Neuron (in vitro differentiated cells): ENCODE measurements around the gene RGS6.
A peak's percentile ranks its signal among the peaks of the same experiment; 100 is the strongest.

ENCODE experiments used
- H2AFZ ChIP-seq: one replicate; pipeline ENCODE4 v1.6.1; 2013; ENCODE audit warnings: low read depth, mild to moderate bottlenecking, inconsistent platforms, low read length, moderate library complexity
- H3K27me3 ChIP-seq: one replicate; pipeline ENCODE4 v1.6.1; 2013; ENCODE audit warnings: low read length; ENCODE audit not compliant: insufficient read depth
- H3K36me3 ChIP-seq: one replicate; pipeline ENCODE4 v1.6.1; 2013; ENCODE audit warnings: low read length; ENCODE audit not compliant: insufficient read depth
- H3K4me1 ChIP-seq: one replicate; pipeline ENCODE4 v1.6.1; 2013; ENCODE audit warnings: low read length; ENCODE audit not compliant: insufficient read depth
- H3K4me3 ChIP-seq: 2 replicates; pipeline ENCODE4 v1.5.1; 2013; ENCODE audit warnings: mild to moderate bottlenecking, low read length, moderate library complexity
- H3K9me3 ChIP-seq: one replicate; pipeline ENCODE4 v1.6.1; 2013; ENCODE audit warnings: low read length

RGS6 gene

DNA sequence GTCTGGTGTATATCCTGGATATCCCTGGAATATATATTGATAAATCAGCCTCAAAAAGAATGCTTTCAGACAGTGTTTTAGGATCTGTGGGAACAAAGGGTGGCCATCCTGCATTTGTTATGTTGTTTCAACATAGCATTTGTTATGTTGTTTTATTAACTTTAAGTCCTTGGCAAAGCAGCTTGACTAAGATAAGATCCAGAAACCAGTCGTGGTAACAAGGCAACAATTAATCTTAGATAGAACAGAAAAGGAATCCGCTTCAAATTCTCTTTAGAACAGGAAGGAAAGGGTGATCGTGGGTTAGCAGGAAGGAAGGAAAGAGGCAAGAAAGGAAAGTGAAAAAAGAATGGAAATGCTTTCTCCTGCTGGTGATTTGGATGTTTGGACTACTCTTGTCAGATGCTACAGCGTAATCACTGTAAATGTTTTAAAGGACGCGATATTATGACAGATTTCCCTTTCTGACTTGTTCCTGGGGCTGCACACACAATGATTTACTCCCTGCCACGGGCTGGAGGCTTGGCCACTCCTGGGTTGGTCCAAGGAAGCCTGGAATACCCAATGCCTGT, 518.3 kb downstream of the RGS6 start:
- Histone ChIP-seq H3K9me3 (no peaks in the 10 kb centered on the region), H3K4me3 (no peak overlapping the region), H2AFZ (peak overlapping the region; percentile 50), H3K27me3 (no peaks in the 10 kb centered on the region), H3K4me1 (peaks cover 19% of the 10 kb centered on the region), H3K36me3 (no peaks in the 10 kb centered on the region)

DNA sequence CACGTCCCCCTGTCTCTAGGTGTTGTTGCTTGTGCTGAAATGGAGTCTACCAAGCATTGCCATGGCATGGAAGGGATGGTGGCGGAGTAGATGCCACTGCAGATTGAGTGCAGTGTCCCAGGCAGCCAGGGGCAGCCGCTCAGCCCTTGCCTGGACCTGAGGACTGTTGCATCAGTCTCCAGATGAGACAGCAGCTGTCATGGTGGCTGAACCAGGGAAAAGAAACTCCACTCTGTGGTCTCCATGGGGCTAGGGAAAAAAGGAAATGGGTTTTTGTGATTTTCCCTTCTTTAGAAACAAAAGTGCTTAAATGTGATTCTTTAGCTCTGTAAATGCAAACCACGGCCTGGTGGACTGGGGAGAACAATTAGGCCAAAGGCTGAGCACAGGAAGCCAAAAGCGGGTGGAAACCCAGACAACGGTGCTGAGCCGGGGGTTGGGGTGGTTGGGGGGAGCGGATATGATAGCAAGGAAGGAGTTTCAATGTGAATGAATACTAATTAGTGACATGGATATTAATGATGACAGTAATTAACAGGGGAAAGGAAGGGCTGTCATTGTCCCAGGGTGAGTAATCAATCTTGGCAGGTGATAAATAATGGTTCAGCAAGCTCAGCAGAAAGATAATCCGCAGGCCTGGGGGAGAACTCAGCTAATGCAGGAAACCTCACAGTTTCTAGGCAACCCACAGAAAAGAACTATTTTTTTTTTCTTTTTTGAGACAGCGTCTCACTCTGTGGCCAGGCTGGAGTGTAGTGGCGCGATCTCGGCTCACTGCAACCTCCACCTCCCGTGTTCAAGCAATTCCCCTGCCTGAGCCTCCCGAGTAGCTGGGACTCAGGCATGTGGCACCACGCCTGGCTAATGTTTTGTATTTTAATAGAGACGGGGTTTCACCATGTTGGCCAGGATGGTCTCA, 519.1 kb downstream of the RGS6 start:
- Histone ChIP-seq H3K4me1 (peaks cover 19% of the 10 kb centered on the region), H3K9me3 (no peaks in the 10 kb centered on the region), H3K36me3 (no peaks in the 10 kb centered on the region), H3K4me3 (no peak overlapping the region), H3K27me3 (no peaks in the 10 kb centered on the region), H2AFZ (peak overlapping the region; percentile 50)

DNA sequence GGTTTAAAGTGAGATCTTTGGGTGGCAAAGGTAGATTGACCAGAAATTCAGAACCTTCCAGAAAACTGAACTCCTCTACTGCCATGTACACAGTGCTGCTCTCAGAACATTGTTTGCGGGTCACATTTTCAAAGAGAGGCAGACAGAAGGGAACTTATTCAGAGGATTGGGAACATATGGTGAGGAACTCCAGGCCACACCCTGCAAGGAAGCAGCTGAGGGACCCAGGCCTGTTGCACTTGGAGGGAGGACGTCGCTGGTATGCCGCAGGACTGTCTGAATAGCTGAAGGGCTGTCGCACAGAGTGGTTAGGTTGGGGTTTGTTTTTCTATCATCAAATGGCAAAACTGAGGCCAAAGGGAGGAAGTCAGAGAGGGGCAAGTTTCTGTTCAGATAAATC, 520.5 kb downstream of the RGS6 start:
- H3K36me3 ChIP-seq, result no peaks in the 10 kb centered on the region
- no peak overlapping the region for H3K4me3 ChIP-seq
- H3K9me3 ChIP-seq, result no peaks in the 10 kb centered on the region
- no peak overlapping the region for H2AFZ ChIP-seq
- peaks cover 19% of the 10 kb centered on the region for H3K4me1 ChIP-seq
- no peaks in the 10 kb centered on the region for H3K27me3 ChIP-seq

DNA sequence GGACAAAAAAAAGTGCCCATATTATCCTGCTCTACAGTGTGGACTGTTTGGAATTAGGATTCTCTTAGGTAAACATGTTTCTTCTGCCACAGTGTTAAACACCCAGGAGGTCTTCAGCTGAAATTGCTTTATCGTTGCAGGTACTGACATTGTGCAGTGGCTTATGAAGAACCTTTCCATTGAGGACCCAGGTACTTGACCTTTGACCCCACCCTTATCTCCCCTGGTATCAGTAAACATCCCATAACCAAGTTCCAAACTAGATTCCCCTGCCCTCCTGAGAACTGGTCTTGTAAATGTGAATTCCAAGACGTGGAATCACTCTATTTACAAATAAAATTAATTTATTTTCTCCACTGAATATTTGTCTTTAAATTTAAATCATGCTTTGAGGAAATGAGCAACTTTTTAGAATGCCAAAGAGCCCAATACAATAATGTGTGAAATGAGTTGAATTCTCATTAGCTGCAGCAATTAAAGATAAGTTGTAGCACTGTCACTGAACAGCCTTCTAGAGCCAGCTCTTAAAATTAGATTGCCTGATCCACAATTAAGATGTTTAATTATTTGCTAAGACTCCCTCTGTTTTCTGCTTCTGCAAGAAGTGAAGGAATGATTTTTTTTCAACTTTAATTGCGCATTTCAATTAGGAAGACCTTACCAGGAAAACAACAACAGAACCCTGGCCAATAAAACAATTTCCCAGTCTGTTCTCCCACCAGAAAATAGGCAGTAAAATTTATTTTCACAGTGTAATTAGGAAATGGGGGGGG, 522.3 kb downstream of the RGS6 start:
- no peaks in the 10 kb centered on the region for H3K36me3 ChIP-seq
- H2AFZ ChIP-seq, result no peak overlapping the region
- no peak overlapping the region for H3K4me3 ChIP-seq
- peaks cover 19% of the 10 kb centered on the region for H3K4me1 ChIP-seq
- no peaks in the 10 kb centered on the region for H3K27me3 ChIP-seq
- H3K9me3 ChIP-seq, result no peaks in the 10 kb centered on the region

DNA sequence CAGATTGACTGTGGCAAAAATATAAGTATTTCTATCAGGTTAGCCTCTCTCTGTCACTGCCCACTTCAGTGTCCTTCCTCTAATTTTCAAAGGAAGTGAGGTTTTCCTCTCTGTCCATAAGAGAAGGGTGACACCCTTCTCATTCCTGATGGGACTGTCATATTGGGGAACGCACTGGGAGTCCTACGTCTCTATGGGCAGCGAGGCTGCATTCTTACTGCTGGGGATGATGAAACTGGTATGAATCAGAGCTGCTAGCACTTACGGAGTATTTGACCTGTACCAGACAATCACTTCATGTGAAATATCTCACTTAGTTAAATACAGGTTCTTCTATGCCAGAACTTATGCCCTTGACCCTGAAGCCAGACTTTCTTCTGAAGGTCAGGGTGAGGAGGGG, 525.4 kb downstream of the RGS6 start:
- Histone ChIP-seq H2AFZ (no peak overlapping the region), H3K36me3 (no peaks in the 10 kb centered on the region), H3K4me1 (no peaks in the 10 kb centered on the region), H3K9me3 (no peaks in the 10 kb centered on the region), H3K4me3 (no peak overlapping the region), H3K27me3 (no peaks in the 10 kb centered on the region)

DNA sequence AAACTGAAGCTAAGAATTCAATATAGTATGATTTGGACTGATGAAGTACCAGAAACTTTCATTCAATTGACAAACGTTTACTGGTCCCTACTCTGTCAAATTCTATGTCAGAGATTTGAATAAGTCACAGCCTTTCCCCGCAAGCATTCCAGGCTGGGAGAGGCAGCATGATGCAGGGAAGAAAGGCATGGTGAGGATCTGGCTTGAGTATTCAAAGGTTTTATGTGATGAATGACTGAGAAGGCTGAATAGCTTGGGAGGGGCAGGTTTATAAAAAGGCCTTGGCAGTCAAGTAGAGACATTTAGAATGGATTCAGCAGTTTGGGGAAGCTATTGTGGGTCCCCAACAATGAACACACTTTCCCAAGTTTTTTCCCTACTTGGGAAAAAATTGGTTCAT, 529.8 kb downstream of the RGS6 start:
- peaks cover 2% of the 10 kb centered on the region for H3K9me3 ChIP-seq
- H2AFZ ChIP-seq, result no peak overlapping the region
- H3K4me3 ChIP-seq, result no peak overlapping the region
- no peaks in the 10 kb centered on the region for H3K4me1 ChIP-seq
- H3K27me3 ChIP-seq, result no peaks in the 10 kb centered on the region
- no peaks in the 10 kb centered on the region for H3K36me3 ChIP-seq

DNA sequence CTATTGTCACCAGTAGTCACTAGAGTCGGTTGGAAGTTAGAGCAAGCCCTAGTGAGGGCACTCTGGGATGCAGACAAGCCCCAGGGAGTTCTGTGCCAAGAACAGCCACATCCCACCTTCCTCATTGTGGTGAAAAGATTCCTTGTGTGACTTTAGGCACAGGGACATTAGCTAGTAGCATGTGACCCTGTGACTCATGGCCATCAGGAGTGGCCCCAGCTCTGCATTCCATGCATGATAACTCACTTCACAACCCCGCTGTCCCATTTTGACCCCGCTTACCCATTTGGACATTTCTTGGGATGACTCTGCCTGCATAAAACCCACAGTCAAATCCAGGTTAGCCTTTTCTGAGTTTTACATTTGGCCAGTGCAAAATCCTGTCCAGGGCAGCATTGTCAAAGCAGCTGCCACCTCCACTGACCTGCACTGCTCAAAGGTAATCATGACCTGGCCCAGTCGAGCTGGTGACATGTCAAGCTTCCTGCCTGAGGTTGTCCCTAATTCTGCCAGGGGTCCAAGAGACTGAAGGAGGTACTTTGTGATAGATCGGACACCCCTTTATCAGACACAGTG, 531.1 kb downstream of the RGS6 start:
- Histone ChIP-seq H2AFZ (no peak overlapping the region), H3K27me3 (no peaks in the 10 kb centered on the region), H3K4me3 (no peak overlapping the region), H3K36me3 (no peaks in the 10 kb centered on the region), H3K4me1 (no peaks in the 10 kb centered on the region), H3K9me3 (peaks cover 2% of the 10 kb centered on the region)

DNA sequence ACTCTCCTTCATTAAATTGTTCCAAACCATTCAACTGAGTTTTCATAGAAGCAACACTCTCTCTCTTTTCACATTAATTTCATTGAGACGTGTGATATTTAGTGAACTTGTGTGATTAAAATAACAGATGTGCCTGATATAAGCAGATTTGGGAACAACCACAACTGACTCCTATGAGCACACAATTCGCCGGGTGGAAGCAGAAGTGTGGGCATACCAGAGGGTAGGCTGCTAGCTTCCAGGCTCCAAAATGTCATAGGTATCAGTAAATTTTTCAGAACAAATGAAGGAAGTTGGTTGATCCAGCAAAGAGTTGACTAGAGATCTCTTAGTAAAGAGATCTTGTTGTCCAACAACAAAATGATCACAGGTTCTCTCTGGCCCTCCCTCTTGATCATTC, 532.0 kb downstream of the RGS6 start:
- Histone ChIP-seq H3K4me3 (no peak overlapping the region), H3K4me1 (no peaks in the 10 kb centered on the region), H2AFZ (no peak overlapping the region), H3K9me3 (peaks cover 2% of the 10 kb centered on the region), H3K27me3 (no peaks in the 10 kb centered on the region), H3K36me3 (no peaks in the 10 kb centered on the region)

DNA sequence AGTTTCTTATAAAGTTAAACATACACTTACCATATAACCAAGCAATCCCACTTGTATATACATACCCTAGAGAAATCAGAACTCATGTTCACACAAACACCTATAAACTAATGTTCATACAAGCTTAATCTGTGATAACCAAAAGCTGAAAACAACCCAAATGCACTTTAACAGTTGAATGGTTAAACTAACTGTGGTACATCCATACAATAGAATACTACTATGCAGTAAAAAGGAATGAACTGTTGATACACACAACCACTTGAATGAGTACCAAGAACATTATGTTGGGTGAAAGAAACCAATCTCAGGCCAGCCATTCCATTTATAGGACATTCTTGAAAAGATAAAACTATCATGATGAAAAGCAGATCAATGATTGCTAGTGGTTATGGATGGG, 534.1 kb downstream of the RGS6 start:
- no peak overlapping the region for H2AFZ ChIP-seq
- H3K36me3 ChIP-seq, result no peaks in the 10 kb centered on the region
- H3K4me3 ChIP-seq, result no peak overlapping the region
- no peaks in the 10 kb centered on the region for H3K4me1 ChIP-seq
- H3K9me3 ChIP-seq, result peaks cover 2% of the 10 kb centered on the region
- H3K27me3 ChIP-seq, result no peaks in the 10 kb centered on the region

DNA sequence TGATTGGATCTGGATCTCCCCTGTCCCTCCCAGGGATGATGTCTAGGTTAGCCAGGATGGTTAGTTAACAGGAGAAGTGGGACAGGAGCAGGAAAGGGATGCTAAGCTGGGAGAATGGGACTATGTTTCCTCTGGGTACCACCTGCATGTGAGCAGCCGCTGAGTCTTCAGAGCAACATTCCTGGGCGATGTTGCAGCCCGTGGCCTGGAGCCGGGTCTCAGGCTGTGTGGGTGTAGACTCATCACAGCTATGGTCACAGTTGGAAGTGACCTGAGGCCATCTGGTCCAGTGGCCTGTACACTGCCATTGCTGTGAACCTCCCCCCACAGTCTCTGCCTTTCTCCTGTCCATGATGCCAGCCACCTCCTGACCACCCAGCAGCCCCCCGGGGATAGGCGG, 539.1 kb downstream of the RGS6 start:
- peaks cover 4% of the 10 kb centered on the region for H3K4me1 ChIP-seq
- H3K4me3 ChIP-seq, result no peak overlapping the region
- H3K9me3 ChIP-seq, result no peaks in the 10 kb centered on the region
- no peaks in the 10 kb centered on the region for H3K27me3 ChIP-seq
- H2AFZ ChIP-seq, result no peak overlapping the region
- no peaks in the 10 kb centered on the region for H3K36me3 ChIP-seq

DNA sequence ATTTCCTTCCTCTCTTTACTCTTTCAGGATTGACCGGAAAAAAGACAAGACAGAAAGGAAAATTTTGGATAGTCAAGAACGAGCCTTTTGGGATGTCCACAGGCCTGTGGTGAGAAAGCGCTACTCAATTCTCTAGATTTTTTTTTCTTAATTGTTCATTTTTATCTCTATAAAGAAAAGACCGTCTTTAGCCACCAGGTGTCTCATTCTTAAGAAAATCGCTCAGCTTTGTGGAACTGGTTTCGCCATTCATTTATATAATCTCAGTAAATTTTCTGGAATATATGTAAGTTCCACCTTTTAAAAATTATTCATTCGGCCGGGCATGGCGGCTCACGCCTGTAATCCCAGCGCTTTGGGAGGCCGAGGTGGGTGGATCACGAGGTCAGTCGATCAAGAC, 540.6 kb downstream of the RGS6 start:
- Histone ChIP-seq H3K36me3 (no peaks in the 10 kb centered on the region), H3K27me3 (no peaks in the 10 kb centered on the region), H2AFZ (no peak overlapping the region), H3K4me3 (no peak overlapping the region), H3K9me3 (no peaks in the 10 kb centered on the region), H3K4me1 (peaks cover 19% of the 10 kb centered on the region)

DNA sequence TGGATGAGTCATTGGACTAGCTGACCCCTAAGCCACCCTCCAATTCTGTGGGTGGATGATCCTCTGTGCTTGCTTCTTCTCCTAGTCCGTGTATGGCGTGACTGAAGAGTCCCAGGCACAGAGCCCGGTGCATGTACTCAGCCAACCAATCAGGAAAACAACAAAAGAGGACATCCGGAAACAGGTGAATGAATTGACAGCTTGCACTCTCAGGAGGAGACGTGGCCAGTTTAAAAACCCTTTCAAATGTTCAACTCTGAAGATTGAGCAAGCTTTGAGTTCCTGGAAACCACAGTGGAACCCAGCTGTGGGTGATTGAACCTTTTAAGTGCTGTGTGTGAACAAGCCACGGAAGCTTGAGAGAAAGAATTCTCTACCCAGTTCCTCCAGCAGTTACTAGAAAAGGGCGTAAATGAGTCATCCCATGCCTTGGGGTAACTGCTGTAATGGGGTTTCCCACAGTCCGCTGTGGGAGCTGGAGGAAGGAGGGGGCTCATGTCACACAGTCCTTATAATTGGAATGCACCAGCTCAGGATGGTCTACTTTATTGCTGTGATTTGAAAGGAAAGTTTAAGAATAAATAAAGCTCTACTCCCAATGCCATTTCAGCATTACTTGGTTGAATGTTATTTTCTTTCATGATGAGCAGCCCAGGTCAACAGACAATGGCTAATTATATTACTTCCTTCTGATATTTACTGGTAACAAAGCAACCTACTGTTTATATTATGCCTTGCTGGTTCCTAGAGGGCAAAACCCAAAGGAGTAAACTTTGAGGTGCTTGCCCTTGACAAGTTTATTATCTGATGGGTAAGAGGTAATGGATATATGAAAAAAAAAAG, 544.6 kb downstream of the RGS6 start:
- Histone ChIP-seq H3K9me3 (no peaks in the 10 kb centered on the region), H3K27me3 (no peaks in the 10 kb centered on the region), H3K36me3 (no peaks in the 10 kb centered on the region), H3K4me3 (no peak overlapping the region), H3K4me1 (peaks cover 55% of the 10 kb centered on the region), H2AFZ (peak overlapping the region; percentile 18)
